Esophagus muscularis mucosa (tissue), 4 donors: ENCODE results near the gene HBP1. TPM values are rescaled to one million over a fixed set of nuclear protein-coding genes. Genes with fewer than 3 reads are reported as not detected.

Experiments used
- DNase-seq: peaks from one replicate; pipeline ENCODE4 v3.0.0-alpha.2; 2017; ENCODE audit errors: extremely low spot score
- H3K27ac ChIP-seq, 4 donors: fragments of 200-600 bp; sonication (generic); replicated peaks in 1 of 4; 1 replicate in 3 of 4; 2 replicates in 1 of 4; pipeline ENCODE4 v1.5.1; 2016 to 2019; ENCODE audit warnings: mild to moderate bottlenecking in 1 of 4
- H3K27me3 ChIP-seq, 4 donors: fragments of 200-600 bp; sonication (generic); one replicate each; pipeline versions ENCODE4 v1.5.1 to v1.6.0; 2016 to 2019
- H3K36me3 ChIP-seq, 4 donors: fragments of 200-600 bp; sonication (generic); one replicate each; pipeline ENCODE4 v1.5.1; 2016 to 2019
- H3K4me1 ChIP-seq, 4 donors: fragments of 200-600 bp; sonication (generic); one replicate each; pipeline ENCODE4 v1.5.1; 2016 to 2019
- H3K4me3 ChIP-seq, 4 donors: fragments of 200-600 bp; sonication (generic); 1 replicate in 2 of 4; 2 replicates in 2 of 4; pipeline ENCODE4 v1.5.1; 2016 to 2019; ENCODE audit warnings: mild to moderate bottlenecking in 4 of 4, moderate library complexity in 1 of 4
- H3K9me3 ChIP-seq, 4 donors: fragments of 200-600 bp; sonication (generic); 1 replicate in 3 of 4; 2 replicates in 1 of 4; pipeline ENCODE4 v1.5.1; 2016 to 2019
- CTCF ChIP-seq, 3 experiments: fragments of 200-600 bp in 2 of 3; fragments of 450-650 bp in 1 of 3; sonication (generic) in 2 of 3; IDR thresholded peaks; one replicate each; pipeline ENCODE4 v1.5.1; 2017 to 2019; ENCODE audit warnings: antibody characterized with exemption in 3 of 3, mild to moderate bottlenecking in 2 of 3, moderate library complexity in 1 of 3
- EP300 ChIP-seq: sonication (generic); formaldehyde crosslinking; IDR thresholded peaks from one replicate; pipeline ENCODE4 v1.6.1; 2017; ENCODE audit warnings: antibody characterized with exemption
- POLR2A ChIP-seq: fragments of 450-650 bp; IDR thresholded peaks from one replicate; pipeline ENCODE4 v1.6.1; 2017; ENCODE audit warnings: antibody characterized with exemption, moderate library complexity, mild to moderate bottlenecking, low read depth
- POLR2AphosphoS5 ChIP-seq, 2 donors: sonication (generic); formaldehyde crosslinking; IDR thresholded peaks; one replicate each; pipeline ENCODE4 v1.6.1; 2017; ENCODE audit warnings: antibody characterized with exemption in 2 of 2
- WGBS: methylation state at CpG from one replicate; pipeline ENCODE4 v1.1.5; 2018; 5-methylcytosine and 5-hydroxymethylcytosine counted together
- intact Hi-C: fragments of 100-400 bp; cut with DNase I; formaldehyde crosslinking; loops from one replicate; pipeline ENCODE4 v1.15.1; 2023
- total RNA-seq, 4 donors: library from RNA; depleted of rRNA; stranded (reverse); fragments of >200 nt; gene quantifications; one replicate each; pipeline versions ENCODE4 v1.1.0 to v1.2.1, GENCODE V29; 2016

HBP1 gene
- total RNA-seq, 4 donors from 2014 or later: 60.4 to 113 (median 110) TPM

DNA sequence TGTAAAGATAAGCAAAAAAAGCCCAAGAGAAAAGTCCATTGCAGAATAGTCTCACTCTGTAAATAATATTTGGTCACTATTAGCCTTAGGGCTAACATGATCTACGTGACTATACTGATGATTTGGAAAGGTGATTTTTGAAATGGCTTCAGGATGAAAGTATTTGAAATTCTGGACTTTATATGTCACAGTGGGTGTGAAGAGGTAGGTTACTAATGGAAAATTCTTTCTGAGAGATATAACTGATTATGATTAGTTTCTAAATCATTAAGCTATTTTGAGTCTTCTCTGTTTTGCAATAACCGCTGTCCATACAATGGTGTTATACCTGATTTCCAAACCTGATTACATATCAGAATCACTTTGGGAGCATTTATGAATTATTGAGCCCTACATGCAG, 20.1 kb upstream of the HBP1 start:
- intact Hi-C loops: loop anchor here (5.0 to 10.0 kb wide), 2 partner anchors 104 to 356 kb away; partner anchors contain the start of gene PRKAR2B
- peaks cover 3 to 18% (median 15%) of the 10 kb centered on the region in 4 donors for H3K4me1 ChIP-seq
- H3K27ac ChIP-seq: no peak overlapping the region
- no peaks in the 10 kb centered on the region for H3K27me3 ChIP-seq
- no peaks in the 10 kb centered on the region for H3K9me3 ChIP-seq
- WGBS: 90% methylated on average over 2 of the region's 2 CpGs
- H3K36me3 ChIP-seq: peaks cover 0 to 6% (median 2%) of the 10 kb centered on the region in 4 donors
- DNase-seq: no peak
- no peak for TF ChIP-seq EP300
- no peak overlapping the region for H3K4me3 ChIP-seq

GRCh38 chr7:107149863-107150262, 18.9 kb upstream of the HBP1 start:
- intact Hi-C loops: loop anchor here (2.0 to 10.0 kb wide), 3 partner anchors 105 to 358 kb away; partner anchors contain the start of gene PRKAR2B
- no peaks in the 10 kb centered on the region for H3K27me3 ChIP-seq
- H3K36me3 ChIP-seq: peaks cover 0 to 9% (median 3%) of the 10 kb centered on the region in 4 donors
- H3K27ac ChIP-seq: no peak overlapping the region
- DNase-seq: no peak
- H3K4me1 ChIP-seq: peaks cover 3 to 18% (median 15%) of the 10 kb centered on the region in 4 donors
- TF ChIP-seq POLR2AphosphoS5 (IDR thresholded peaks at IDR 0.05): no peak
- TF ChIP-seq EP300: no peak
- TF ChIP-seq POLR2A: no peak
- TF ChIP-seq CTCF (IDR thresholded peaks at IDR 0.05): no peak
- WGBS: 88% methylated on average over 1 of the region's 1 CpG
- no peak overlapping the region for H3K4me3 ChIP-seq
- H3K9me3 ChIP-seq: no peaks in the 10 kb centered on the region

DNA sequence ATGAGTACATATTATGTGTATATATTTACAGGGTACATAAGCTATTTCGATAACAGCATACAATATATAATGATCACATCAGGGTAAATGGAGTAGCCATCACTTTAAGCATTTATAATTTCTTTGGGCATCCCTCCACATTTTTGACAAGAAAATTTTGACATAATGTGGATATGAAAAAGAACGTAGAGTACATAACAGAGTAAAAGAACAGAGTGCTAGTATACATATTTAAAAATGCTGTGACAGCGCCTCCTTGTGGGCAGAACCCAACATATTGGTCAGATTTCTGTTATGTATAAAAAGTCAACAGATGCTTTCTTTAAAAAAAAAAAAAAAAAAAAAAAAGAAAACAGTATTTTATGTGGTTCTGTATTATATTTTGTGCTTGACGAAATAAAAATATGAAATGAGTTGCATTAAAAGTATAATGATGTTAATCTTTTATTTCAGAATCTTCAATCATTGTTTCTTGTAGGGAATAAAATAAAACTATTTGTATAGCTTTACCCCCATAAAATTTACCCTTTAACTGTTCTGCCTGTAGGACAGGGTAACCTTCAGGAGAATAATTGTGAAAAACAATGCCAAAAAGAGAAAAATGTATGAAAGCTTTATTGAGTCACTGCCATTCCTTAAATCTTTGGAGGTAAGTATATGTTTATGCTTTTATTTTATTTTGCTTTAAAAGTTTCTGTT, 18.3 kb upstream of the HBP1 start:
- peak; percentile 95 for DNase-seq
- Histone ChIP-seq H3K27ac (no peak overlapping the region), H3K4me3 (no peak overlapping the region), H3K4me1 (peaks cover 3 to 18% (median 15%) of the 10 kb centered on the region in 4 donors), H3K36me3 (peaks cover 0 to 12% (median 4%) of the 10 kb centered on the region in 4 donors), H3K9me3 (no peaks in the 10 kb centered on the region), H3K27me3 (no peaks in the 10 kb centered on the region)
- WGBS: 23% methylated on average over 4 of the region's 4 CpGs
- TF ChIP-seq POLR2A (no peak), POLR2AphosphoS5 (IDR thresholded peaks at IDR 0.05) (no peak), CTCF (IDR thresholded peaks at IDR 0.05) (peak; percentile 55 to 66 (median 61))
- intact Hi-C loops: loop anchor here (2.0 kb wide), 1 partner anchor 204 kb away; no protein-coding TSS in a partner anchor

DNA sequence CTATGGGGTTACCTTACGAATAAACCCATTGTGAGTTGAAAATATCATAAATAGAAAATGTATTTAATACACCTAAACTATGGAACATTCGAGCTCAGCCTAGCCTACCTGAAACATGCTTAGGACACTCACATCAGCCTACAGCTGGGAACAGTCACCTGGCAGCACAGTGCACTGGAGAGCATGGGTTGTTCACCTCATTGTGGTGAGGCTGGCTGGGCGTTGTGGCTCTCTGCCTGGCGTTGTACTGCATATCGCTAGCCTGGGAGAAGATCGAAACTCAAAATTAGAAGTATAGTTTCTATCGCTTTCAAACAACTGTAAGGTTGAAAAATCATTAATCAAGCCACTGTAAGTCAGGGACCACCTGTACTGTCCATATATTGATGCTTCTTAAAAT, 17.3 kb upstream of the HBP1 start:
- no peak overlapping the region for H3K4me3 ChIP-seq
- peaks cover 3 to 18% (median 15%) of the 10 kb centered on the region in 4 donors for H3K4me1 ChIP-seq
- TF ChIP-seq POLR2A (no peak), POLR2AphosphoS5 (IDR thresholded peaks at IDR 0.05) (no peak), CTCF (IDR thresholded peaks at IDR 0.05) (no peak), EP300 (no peak)
- H3K9me3 ChIP-seq: no peaks in the 10 kb centered on the region
- no peak for DNase-seq
- peaks cover 0 to 19% (median 4%) of the 10 kb centered on the region in 4 donors for H3K36me3 ChIP-seq
- intact Hi-C loops: loop anchor here (2.0 kb wide), 1 partner anchor 205 kb away; no protein-coding TSS in a partner anchor
- 84% methylated on average over 7 of the region's 7 CpGs for WGBS
- H3K27ac ChIP-seq: no peak overlapping the region
- no peaks in the 10 kb centered on the region for H3K27me3 ChIP-seq

DNA sequence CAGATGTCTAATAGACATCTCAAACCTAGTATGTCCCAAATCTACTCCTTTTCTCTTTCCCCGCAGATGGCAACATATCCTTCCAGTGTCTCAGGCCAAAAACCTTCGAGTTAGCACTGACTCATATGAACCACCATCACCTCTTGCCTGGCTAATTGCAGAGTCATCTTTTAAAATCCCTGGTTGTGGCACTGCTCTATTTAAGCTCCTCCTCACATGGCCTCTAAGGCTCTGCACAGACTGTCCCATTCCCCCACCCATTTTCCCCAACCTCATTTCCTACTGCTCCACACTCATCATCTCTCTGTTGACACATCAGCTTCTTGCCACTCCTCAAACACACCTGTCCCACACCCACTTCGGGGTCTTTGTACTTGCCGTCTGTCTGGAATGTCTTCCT, 16.8 kb upstream of the HBP1 start:
- H3K4me1 ChIP-seq: peaks cover 3 to 16% (median 14%) of the 10 kb centered on the region in 4 donors
- H3K27me3 ChIP-seq: no peaks in the 10 kb centered on the region
- WGBS: 67% methylated on average over 4 of the region's 4 CpGs
- H3K9me3 ChIP-seq: no peaks in the 10 kb centered on the region
- TF ChIP-seq EP300 (no peak), POLR2A (no peak), POLR2AphosphoS5 (IDR thresholded peaks at IDR 0.05) (no peak), CTCF (IDR thresholded peaks at IDR 0.05) (no peak)
- H3K27ac ChIP-seq: no peak overlapping the region
- peaks cover 0 to 23% (median 5%) of the 10 kb centered on the region in 4 donors for H3K36me3 ChIP-seq
- no peak for DNase-seq
- intact Hi-C loops: no loop called here
- no peak overlapping the region for H3K4me3 ChIP-seq
